DMS153 treated with DMSO at 0.1 percent for 48 hours (cell line): ENCODE data around the gene IL4I1.

Source experiments
- DNase-seq: peaks from one replicate; lab custom pipeline; 2025; ENCODE audit not compliant: unreplicated experiment; lab: John Stamatoyannopoulos, UW

IL4I1 gene

GRCh38 chr19:49880162-49880869 lies 16.4 kb downstream of the IL4I1 start:
- DNase-seq = no peak

GRCh38 chr19:49879243-49879963 lies 17.3 kb downstream of the IL4I1 start:
- DNase-seq = no peak

DNA sequence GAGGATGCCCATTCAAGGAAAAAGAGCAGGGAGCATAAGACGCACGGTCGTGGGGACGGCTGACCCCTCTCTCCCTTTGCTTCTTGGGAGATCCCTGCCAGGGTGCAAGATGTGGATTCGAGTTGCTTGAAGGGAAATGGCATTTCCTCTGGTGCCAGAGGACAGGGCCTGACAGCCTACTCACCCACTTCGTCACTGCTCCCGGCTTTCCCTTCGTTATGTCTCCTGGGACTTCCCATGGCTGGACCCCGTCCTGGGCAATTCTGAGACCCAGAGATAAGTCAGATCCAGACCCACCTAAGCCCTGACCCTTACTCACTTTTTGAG lies 18.0 kb downstream of the IL4I1 start:
- no peak for DNase-seq

DNA sequence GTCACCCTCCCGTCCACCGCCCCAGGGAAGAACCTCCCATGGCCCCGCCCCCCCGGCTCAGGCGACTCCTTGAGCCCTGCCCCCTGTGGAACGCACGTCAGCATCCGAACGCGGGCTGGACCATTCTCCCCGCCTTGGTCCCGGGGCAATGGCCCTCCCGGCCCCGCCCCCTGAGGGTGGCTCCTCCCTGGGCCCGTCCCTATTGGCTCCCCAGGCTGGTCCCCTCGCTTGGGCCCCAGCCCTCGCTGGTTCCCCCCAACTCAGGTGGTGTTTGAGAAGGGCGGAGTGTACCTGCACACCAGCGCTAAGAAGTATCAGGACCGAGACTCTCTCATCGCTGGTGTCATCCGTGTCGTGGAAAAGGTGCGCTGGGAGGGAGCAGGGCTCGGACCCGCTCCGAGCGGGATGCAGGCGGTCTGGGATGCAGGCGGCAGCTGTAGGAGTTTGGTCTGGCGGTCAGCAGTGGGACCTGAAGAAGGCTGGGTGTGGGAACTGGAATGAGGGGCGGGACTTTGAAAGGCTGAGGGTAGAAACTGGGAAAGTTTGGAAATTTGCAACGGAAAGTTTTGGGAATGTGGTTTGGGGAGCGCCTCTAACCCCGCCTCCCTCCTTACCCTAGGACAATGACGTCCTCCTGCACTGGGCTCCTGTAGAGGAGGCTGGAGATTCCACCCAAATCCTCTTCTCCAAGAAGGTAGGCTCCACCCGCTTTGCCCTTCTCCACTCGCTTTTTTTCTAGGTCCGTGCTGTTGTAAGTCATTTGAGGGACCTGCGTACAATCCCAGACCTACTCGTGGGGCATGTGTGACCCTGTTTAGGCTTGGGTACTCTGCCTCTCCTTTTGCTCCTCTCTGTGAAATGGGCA lies 18.6 kb downstream of the IL4I1 start:
- peak; percentile 91 for DNase-seq

GRCh38 chr19:49877020-49877878 lies 19.4 kb downstream of the IL4I1 start, which contains the start of the genes AKT1S1 and TBC1D17:
Gene AKT1S1, minus strand, starts transcription at chr19:49877355. Its CDS starts 4,060 bp downstream, at chr19:49873295.
Gene TBC1D17, plus strand, starts transcription at chr19:49877702. Its CDS starts 22 bp downstream, at chr19:49877724.
- peak; percentile 98 for DNase-seq

DNA sequence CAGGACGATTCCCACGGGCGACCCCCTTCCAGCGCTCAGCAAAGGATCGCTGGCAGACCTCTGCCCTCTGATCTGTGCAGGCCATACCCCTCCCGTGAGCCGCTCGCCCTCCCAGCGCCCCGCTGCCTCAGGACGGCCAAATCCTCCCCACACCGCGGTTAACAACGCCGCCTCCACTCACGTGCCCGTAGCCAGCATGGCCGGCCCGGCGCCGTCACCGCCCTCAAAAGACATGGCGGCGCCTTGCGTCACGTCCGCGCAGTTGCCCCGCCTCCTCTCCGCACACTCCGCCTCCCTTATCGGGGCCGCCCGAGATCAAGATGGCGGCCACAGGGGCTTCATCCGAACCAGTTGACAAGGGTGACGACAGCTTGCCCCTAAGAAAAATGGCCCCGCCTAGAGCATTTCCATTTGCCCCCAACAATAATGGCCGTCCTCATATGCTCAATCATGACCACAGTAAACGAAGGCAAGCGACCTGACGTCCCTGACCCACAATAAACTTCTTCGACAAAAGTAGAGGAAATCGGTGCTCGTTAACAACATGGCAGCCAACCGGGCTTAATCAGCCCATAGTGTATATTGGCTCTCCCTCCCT lies 20.2 kb downstream of the IL4I1 start:
- DNase-seq = peak; percentile 94

DNA sequence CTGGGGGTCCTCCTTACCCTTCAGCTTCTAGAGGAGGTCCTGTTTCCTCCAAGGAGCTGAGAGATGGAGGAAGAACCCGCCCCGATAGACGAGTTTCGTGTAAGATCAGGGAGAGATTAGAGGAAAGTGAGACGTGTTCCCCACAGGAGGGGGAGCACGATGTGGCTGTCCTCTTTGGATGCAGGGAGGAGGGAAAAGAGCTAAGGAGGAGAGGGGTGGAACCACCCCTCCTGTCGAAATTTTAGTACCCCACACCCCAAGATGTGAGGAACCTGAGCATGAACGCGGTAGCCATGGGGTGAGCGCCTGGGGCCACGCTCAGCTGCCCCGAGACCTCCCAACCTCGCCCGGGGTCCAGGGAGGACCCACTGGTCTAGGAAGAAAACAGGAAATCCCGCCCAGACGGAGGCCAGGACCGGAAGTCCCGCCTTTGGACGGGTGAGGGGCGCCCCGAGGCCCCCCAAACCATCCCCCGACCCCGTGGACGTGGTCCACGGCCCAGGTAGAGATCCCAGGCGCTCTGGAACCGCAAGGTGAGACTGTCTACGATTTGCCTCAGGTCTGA lies 20.7 kb downstream of the IL4I1 start:
- DNase-seq = no peak

DNA sequence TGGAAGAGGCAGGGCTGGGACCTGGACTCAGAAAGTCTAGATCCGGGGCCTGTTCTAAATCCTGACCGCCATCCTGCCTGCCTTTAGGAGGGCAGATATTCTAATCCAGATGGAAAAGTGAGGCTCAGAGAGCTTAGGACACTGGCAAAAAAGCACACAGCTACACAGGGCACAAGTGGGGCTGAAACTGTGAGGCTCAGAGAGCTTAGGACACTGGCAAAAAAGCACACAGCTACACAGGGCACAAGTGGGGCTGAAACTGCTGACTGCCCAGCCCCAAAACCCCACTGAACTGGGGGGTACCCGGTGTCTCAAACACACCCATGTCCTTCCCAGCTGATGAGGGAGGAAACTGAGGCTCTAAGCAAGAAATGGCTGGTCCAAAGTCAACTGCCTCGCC lies 21.5 kb downstream of the IL4I1 start:
- DNase-seq = no peak

GRCh38 chr19:49874503-49875157 lies 22.1 kb downstream of the IL4I1 start:
- DNase-seq = no peak

GRCh38 chr19:49873834-49874233 lies 22.9 kb downstream of the IL4I1 start:
- DNase-seq = no peak

DNA sequence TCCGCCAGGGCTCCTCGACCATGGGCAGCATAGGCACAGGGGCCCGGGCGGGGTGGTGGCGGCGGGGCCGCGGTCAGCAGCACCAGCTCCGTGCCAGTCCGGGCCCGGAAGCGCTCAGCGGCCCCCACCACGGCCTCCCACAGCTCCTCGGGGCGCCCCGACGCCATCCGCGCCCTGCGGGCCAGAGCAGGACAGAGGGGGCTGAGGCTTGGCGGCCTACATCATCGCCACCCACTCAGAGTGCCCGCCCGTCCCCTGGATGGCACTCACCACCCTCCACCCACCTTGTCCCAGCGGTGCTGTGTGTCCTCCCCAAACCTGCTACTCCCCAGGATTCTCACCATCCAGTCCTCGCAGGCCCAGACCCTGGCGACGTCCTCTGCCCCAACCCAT lies 23.6 kb downstream of the IL4I1 start:
- no peak for DNase-seq

- DNase-seq = no peak
Measured at GRCh38 chr19:49872245-49873128, 24.2 kb downstream of the IL4I1 start.

GRCh38 chr19:49871349-49871985 lies 25.2 kb downstream of the IL4I1 start:
- no peak for DNase-seq

DNA sequence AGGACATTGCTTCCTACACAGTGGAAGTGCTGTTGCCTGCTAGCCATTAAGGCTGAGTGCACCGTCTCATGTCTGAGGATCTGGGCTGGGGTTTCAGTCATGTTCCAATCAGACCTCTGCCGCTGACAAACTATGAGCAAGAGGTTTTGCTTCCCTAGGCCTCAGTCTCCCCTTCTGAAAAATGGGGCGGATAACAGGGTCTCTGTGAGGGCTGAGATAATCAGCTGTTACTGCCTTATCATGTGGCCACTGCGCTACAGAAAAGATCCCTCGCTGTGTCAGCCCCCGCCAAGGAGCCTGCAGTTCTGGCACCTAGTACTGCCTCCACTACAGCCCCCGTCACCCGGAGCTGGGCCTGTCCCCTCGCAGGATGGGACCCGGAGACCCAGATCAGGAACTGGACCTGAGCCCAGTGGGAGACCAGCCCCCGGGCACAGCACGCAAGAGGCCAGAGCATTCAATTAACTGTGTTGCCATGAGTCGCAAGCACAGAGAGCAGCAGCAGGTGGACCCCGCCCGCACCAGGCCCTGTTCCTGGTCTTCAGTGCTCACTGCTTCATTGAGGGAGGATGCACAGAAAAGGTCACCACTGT lies 26.3 kb downstream of the IL4I1 start:
- DNase-seq = no peak

DNA sequence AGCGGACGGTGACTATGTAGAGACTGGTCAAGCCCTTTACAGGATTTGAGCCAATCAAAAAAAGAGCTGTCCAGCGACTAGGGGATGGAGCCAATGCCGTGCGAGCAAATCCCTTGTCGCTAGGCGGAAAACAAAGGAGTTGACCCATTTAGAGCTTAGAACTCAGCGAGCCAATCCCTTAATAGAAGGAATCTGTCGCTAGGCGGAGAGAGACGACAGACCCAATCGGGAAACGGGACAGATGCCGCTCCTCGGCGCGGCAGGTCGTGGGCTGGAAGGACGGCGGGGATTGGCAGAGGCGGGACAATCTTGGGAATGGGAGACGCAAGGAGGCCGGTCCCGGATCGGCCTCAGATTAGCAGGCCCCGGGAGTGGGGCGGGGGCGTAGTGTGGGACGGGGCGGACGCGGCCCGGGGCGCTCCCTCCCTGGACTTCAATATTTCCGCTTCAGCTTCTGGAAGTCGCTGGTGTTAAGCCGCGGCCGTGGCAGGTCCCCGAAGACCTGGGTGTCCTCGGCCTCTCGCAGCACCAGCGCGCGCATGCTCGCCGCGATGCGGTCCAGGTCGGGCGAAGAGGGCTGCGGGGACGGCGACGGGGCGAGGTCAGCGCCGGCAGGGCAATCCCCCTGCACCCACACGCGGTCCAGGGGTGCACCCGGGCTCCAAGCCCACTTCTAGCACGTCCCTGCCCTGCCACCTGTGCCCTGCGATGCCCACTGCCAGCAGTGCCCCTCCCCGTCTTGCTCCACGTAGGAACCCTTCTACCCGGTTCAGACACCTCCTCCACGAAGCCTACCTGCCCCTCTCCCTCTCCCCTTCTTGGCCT lies 27.0 kb downstream of the IL4I1 start:
- DNase-seq = peak; percentile 99

DNA sequence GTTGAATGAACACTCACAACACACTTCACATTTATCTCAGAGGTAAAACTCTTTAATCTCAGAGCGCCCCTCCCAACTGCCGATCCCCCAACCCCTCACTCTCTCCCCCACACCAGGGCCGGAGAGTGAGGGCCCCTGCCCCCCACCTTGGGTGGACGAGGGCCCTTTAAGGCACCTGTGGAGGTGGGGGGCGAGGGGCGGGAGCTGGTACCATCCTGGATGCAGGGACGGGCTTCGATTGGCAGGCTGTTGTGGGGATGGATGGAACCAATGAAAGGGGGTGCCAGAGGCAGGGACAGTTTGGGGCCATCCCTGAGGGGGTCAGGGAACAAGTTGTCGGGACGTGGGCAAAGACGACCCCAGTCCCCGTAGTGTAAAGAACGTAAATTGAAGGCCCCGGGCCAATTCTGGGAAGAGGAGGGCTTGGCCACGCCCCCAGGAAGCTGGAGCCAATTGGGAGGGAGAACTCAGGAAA lies 27.6 kb downstream of the IL4I1 start:
- DNase-seq = no peak
